Liver (tissue), 9 donors: ENCODE measurements around the gene SYT17. TPM values are rescaled to one million over a fixed set of nuclear protein-coding genes. Genes with fewer than 3 reads are reported as not detected.

ENCODE experiments used
- DNase-seq: peaks from one replicate; pipeline ENCODE4 v3.0.0-alpha.2; 2017; ENCODE audit warnings: low spot score
- H3K27ac ChIP-seq, 2 donors: one replicate each; pipeline ENCODE4 v1.7.0; 2013; ENCODE audit warnings: inconsistent platforms in 2 of 2, low read length in 2 of 2, control low read depth in 1 of 2, low read depth in 1 of 2, mild to moderate bottlenecking in 1 of 2
- H3K27me3 ChIP-seq, 4 donors: one replicate each; pipeline versions ENCODE4 v1.6.1 to v1.7.0; 2013; ENCODE audit warnings: low read length in 3 of 4, inconsistent platforms in 1 of 4, mild to moderate bottlenecking in 1 of 4, moderate library complexity in 1 of 4; ENCODE audit not compliant: control insufficient read depth in 4 of 4, insufficient read depth in 4 of 4
- H3K36me3 ChIP-seq, 4 donors: one replicate each; pipeline versions ENCODE4 v1.6.1 to v1.7.0; 2013; ENCODE audit warnings: low read length in 3 of 4, mild to moderate bottlenecking in 3 of 4, low read depth in 1 of 4, moderate library complexity in 1 of 4; ENCODE audit not compliant: control insufficient read depth in 4 of 4, insufficient read depth in 3 of 4
- H3K4me1 ChIP-seq, 4 donors: one replicate each; pipeline versions ENCODE4 v1.6.1 to v1.7.0; 2013; ENCODE audit warnings: low read length in 3 of 4, mild to moderate bottlenecking in 3 of 4, moderate library complexity in 1 of 4; ENCODE audit not compliant: control insufficient read depth in 4 of 4, insufficient read depth in 4 of 4
- H3K4me3 ChIP-seq, 3 donors: one replicate each; pipeline versions ENCODE4 v1.6.1 to v1.7.0; 2013; ENCODE audit warnings: low read length in 3 of 3, control low read depth in 1 of 3, low read depth in 1 of 3, mild to moderate bottlenecking in 1 of 3
- H3K9ac ChIP-seq, 2 donors: one replicate each; pipeline ENCODE4 v1.7.0; 2013; ENCODE audit warnings: low read length in 2 of 2, mild to moderate bottlenecking in 2 of 2, moderate library complexity in 2 of 2, control low read depth in 1 of 2, low read depth in 1 of 2
- H3K9me3 ChIP-seq, 4 donors: one replicate each; pipeline versions ENCODE4 v1.6.1 to v1.7.0; 2013; ENCODE audit warnings: low read length in 3 of 4; ENCODE audit not compliant: control insufficient read depth in 4 of 4
- ATF3 ChIP-seq: IDR thresholded peaks from 2 replicates; pipeline ENCODE4 v1.6.1; 2016; ENCODE audit warnings: antibody characterized with exemption
- CTCF ChIP-seq: fragments of 150-350 bp; IDR thresholded peaks from 2 replicates; pipeline ENCODE4 v1.5.1; 2017; ENCODE audit warnings: improper control_type of control experiment, low read depth, low read length; ENCODE audit not compliant: missing input control
- EGR1 ChIP-seq, 2 donors: IDR thresholded peaks; 2 replicates each; pipeline ENCODE4 v1.6.1; 2016 to 2018; ENCODE audit warnings: antibody characterized with exemption in 2 of 2, low read depth in 2 of 2
- FOXA1 ChIP-seq: IDR thresholded peaks from 2 replicates; pipeline ENCODE4 v1.6.1; 2016; ENCODE audit warnings: antibody characterized with exemption
- FOXA2 ChIP-seq: IDR thresholded peaks from 2 replicates; pipeline ENCODE4 v1.6.1; 2016; ENCODE audit warnings: antibody characterized with exemption
- GABPA ChIP-seq, 2 donors: IDR thresholded peaks in 1 of 2; conservative IDR thresholded peaks in 1 of 2; 2 replicates each; pipeline ENCODE4 v1.6.1; 2016; ENCODE audit warnings: antibody characterized with exemption in 2 of 2, mild to moderate bottlenecking in 1 of 2, moderate library complexity in 1 of 2
- HNF4A ChIP-seq, 2 donors: conservative IDR thresholded peaks; 2 replicates each; pipeline ENCODE4 v1.6.1; 2016; ENCODE audit warnings: antibody characterized with exemption in 2 of 2, mild to moderate bottlenecking in 2 of 2
- HNF4G ChIP-seq: IDR thresholded peaks from 2 replicates; pipeline ENCODE4 v1.6.1; 2016; ENCODE audit warnings: antibody characterized with exemption
- JUND ChIP-seq, 2 donors: IDR thresholded peaks; 2 replicates each; pipeline ENCODE4 v1.6.1; 2016; ENCODE audit warnings: antibody characterized with exemption in 2 of 2
- MAX ChIP-seq: IDR thresholded peaks from 2 replicates; pipeline ENCODE4 v1.6.1; 2016; ENCODE audit warnings: antibody characterized with exemption
- NR2F2 ChIP-seq: IDR thresholded peaks from 2 replicates; pipeline ENCODE4 v1.6.1; 2016; ENCODE audit warnings: antibody characterized with exemption
- RAD21 ChIP-seq, 2 donors: IDR thresholded peaks; 2 replicates each; pipeline ENCODE4 v1.6.1; 2016; ENCODE audit warnings: antibody characterized with exemption in 2 of 2, mild to moderate bottlenecking in 2 of 2
- REST ChIP-seq: IDR thresholded peaks from 2 replicates; pipeline ENCODE4 v1.6.1; 2016; ENCODE audit warnings: antibody characterized with exemption, mild to moderate bottlenecking
- RXRA ChIP-seq, 2 donors: IDR thresholded peaks; 2 replicates each; pipeline ENCODE4 v1.6.1; 2017 to 2018; ENCODE audit warnings: antibody characterized with exemption in 2 of 2, mild to moderate bottlenecking in 1 of 2
- SP1 ChIP-seq: IDR thresholded peaks from 2 replicates; pipeline ENCODE4 v1.6.1; 2018; ENCODE audit warnings: antibody characterized with exemption, mild to moderate bottlenecking
- TAF1 ChIP-seq: conservative IDR thresholded peaks from 2 replicates; pipeline ENCODE4 v1.6.1; 2016; ENCODE audit warnings: antibody characterized with exemption, mild to moderate bottlenecking
- YY1 ChIP-seq: IDR thresholded peaks from 2 replicates; pipeline ENCODE4 v1.6.1; 2016; ENCODE audit warnings: antibody characterized with exemption, mild to moderate bottlenecking
- WGBS: extraction: QIAGEN DNeasy Blood & Tissue Kit; methylation state at CpG from one replicate; pipeline ENCODE4 v1.1.7; 2013; 5-methylcytosine and 5-hydroxymethylcytosine counted together
- polyA plus RNA-seq, 2 donors: library from polyadenylated mRNA; stranded (reverse) in 1 of 2; unstranded in 1 of 2; fragments of 200-250 nt in 1 of 2; fragments of >200 nt in 1 of 2; fragmentation: Nextera tagmentation in 1 of 2; extraction: Ambion mirVana in 1 of 2; gene quantifications; one replicate each; pipeline versions ENCODE4 v1.2.1 to v1.2.3, GENCODE V29; 2013 to 2015
- total RNA-seq, 2 donors: library from RNA; depleted of rRNA; stranded (reverse); fragments of >200 nt; gene quantifications; one replicate each; pipeline ENCODE4 v1.2.3, GENCODE V29; 2014
- donor health status: healthy.
- donor health status: healthy.
- donor health status: healthy.
- donor health status: healthy.
- donor health status: healthy.

Gene SYT17
- total and polyA plus RNA-seq, 4 donors: 2.5 to 7.7 (median 5.5) TPM

GRCh38 chr16:19254611-19255010 lies 86.6 kb downstream of the SYT17 start:
- Histone ChIP-seq H3K4me3 (no peak overlapping the region), H3K9me3 (no peaks in the 10 kb centered on the region), H3K4me1 (no peaks in the 10 kb centered on the region), H3K27ac (no peak overlapping the region), H3K27me3 (no peaks in the 10 kb centered on the region), H3K9ac (no peak overlapping the region), H3K36me3 (no peaks in the 10 kb centered on the region)
- no peak for TF ChIP-seq CTCF
- no peak for TF ChIP-seq FOXA1
- TF ChIP-seq HNF4G: no peak
- WGBS: 86% methylated on average over 4 of the region's 4 CpGs
- no peak for DNase-seq

- H3K9ac ChIP-seq: no peak overlapping the region
- no peaks in the 10 kb centered on the region for H3K27me3 ChIP-seq
- no peak overlapping the region for H3K4me3 ChIP-seq
- peaks cover 0 to 4% (median 1%) of the 10 kb centered on the region in 4 donors for H3K9me3 ChIP-seq
- H3K27ac ChIP-seq: no peak overlapping the region
- no peak for TF ChIP-seq FOXA2
- no peak for TF ChIP-seq ATF3
- TF ChIP-seq GABPA (IDR thresholded peaks at IDR 0.05 in 1 of 2, conservative IDR thresholded peaks at IDR 0.05 in 1 of 2): no peak
- no peak for TF ChIP-seq NR2F2
- peaks cover 0 to 16% (median 8%) of the 10 kb centered on the region in 4 donors for H3K36me3 ChIP-seq
- no peak for DNase-seq
- H3K4me1 ChIP-seq: no peaks in the 10 kb centered on the region
- WGBS: 95% methylated on average over 4 of the region's 4 CpGs
Measured at GRCh38 chr16:19264123-19264673, 96.2 kb downstream of the SYT17 start.

GRCh38 chr16:19265380-19265930 lies 97.4 kb downstream of the SYT17 start:
- 91% methylated on average over 9 of the region's 9 CpGs for WGBS
- Histone ChIP-seq H3K36me3 (peaks cover 0 to 16% (median 8%) of the 10 kb centered on the region in 4 donors), H3K9ac (no peak overlapping the region), H3K27ac (no peak overlapping the region), H3K4me3 (no peak overlapping the region), H3K27me3 (no peaks in the 10 kb centered on the region), H3K4me1 (no peaks in the 10 kb centered on the region), H3K9me3 (peaks cover 0 to 4% (median 1%) of the 10 kb centered on the region in 4 donors)
- no peak for DNase-seq
- TF ChIP-seq FOXA2 (no peak), GABPA (IDR thresholded peaks at IDR 0.05 in 1 of 2, conservative IDR thresholded peaks at IDR 0.05 in 1 of 2) (no peak), HNF4G (no peak), MAX (no peak), RXRA (IDR thresholded peaks at IDR 0.05) (no peak), EGR1 (IDR thresholded peaks at IDR 0.05; ENCODE audit: low read depth in 2 of 2) (no peak), JUND (IDR thresholded peaks at IDR 0.05) (no peak), TAF1 (no peak), FOXA1 (no peak), HNF4A (conservative IDR thresholded peaks at IDR 0.05) (no peak), RAD21 (IDR thresholded peaks at IDR 0.05) (no peak), CTCF (no peak), REST (no peak), SP1 (no peak), YY1 (no peak), ATF3 (no peak), NR2F2 (no peak)
